Hypothalamus (tissue), 51 donors: Measurements from ENCODE around the gene KIF7.
"Not testable (repeated sequence)": the region's sequence is repeated elsewhere in the genome, so short reads cannot be mapped to it uniquely, and the experiment has no call there.

Source experiments
- DNase-seq, 51 donors: peaks; one replicate each; lab custom pipeline; 2025; lab: John Stamatoyannopoulos, UW

Gene KIF7, protein sequence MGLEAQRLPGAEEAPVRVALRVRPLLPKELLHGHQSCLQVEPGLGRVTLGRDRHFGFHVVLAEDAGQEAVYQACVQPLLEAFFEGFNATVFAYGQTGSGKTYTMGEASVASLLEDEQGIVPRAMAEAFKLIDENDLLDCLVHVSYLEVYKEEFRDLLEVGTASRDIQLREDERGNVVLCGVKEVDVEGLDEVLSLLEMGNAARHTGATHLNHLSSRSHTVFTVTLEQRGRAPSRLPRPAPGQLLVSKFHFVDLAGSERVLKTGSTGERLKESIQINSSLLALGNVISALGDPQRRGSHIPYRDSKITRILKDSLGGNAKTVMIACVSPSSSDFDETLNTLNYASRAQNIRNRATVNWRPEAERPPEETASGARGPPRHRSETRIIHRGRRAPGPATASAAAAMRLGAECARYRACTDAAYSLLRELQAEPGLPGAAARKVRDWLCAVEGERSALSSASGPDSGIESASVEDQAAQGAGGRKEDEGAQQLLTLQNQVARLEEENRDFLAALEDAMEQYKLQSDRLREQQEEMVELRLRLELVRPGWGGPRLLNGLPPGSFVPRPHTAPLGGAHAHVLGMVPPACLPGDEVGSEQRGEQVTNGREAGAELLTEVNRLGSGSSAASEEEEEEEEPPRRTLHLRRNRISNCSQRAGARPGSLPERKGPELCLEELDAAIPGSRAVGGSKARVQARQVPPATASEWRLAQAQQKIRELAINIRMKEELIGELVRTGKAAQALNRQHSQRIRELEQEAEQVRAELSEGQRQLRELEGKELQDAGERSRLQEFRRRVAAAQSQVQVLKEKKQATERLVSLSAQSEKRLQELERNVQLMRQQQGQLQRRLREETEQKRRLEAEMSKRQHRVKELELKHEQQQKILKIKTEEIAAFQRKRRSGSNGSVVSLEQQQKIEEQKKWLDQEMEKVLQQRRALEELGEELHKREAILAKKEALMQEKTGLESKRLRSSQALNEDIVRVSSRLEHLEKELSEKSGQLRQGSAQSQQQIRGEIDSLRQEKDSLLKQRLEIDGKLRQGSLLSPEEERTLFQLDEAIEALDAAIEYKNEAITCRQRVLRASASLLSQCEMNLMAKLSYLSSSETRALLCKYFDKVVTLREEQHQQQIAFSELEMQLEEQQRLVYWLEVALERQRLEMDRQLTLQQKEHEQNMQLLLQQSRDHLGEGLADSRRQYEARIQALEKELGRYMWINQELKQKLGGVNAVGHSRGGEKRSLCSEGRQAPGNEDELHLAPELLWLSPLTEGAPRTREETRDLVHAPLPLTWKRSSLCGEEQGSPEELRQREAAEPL (N-terminal part only)

DNA sequence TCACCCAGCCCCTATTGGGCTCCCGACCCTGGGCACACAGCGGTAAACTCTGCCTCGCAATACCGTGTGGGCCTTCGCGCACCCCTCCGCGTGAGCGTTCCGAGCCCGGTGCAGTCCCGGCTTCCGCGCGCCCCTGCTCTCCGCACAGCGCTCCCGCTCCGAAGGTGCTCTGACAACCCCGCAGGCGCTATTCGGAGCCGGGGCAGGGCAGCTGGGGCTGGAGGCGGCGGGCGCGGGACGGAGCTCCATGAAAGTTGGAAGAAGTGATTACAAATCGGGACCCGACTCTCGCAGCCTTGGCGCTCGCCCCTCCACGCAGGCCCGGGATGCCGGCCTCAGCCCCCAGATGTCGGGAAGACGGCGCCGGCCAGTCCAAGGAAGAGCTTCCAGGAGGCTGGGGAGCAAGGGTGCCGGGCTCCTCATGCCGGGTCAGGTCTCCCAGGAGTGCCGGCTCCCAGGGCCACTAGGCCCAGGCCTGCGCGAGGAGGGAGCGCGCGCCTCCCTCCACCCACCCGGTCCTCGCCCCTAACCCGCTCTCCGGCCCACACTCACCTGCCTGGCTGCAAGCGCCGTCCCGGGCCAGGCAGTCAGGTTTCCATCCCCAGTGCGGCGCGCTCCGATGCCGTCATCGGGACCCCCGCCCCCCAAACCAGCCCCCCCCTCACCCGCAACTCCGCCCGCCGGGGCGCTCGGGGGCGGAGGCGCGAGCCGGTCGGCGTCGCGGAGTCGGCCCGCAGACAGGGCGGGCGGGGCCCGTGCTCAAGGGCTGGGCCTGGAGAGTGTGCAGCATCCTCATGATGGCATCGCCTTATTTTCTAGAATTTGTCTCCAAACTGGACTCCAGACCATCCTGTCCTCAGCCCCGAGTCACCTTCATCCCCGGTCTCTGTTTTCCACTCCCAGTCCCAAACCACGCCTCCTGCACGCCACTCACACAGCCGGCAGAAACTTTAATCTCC, at the start of gene KIF7:
TSS of gene KIF7 (minus strand) at position 621 of the 959 bp plus-strand sequence. CDS start 2,537 bp downstream, outside the sequence.
- DNase-seq, result peak in 16 of 51 donors; percentile 5 to 44 (median 25)

DNA sequence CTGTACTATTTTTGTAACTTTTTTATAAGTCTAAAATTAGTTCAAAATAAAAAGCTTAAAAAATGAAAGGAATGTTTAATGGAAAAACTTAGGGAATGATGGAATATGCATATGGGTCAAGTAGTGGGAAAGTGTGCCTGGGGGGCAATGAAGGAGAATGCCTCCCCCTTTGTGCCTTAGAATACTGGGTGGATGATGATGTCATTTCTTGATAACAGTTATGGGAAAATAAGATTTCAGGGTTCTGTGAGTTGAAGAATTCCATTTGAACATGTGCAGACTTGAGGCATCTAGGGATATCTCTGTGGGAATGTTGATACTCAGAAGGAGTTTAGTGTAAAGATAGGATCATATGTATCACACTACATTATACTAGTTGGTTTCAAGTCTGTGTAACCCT, 49.1 kb upstream of the KIF7 start:
- DNase-seq, result no peak

DNA sequence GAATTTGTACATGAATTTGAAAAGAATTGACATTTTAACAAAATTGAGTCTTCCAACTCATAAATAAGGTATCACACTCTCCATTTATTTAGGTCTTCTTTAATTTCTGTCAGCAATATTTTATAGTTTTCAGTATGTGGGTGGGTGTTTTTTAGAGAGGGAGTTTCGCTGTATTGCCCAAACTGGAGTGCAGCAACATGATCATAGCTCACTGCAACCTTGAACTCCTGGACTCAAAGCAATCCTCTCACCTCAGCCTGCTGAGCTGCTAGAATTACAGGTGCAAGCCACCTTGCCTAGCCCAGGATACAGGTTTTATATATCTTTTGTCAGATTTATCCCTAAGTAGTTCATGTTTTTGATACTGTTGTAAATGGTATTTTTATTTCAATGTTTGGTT, 39.9 kb upstream of the KIF7 start:
- no peak for DNase-seq

- DNase-seq, result no peak
These were observed 38.4 kb upstream of the KIF7 start for GRCh38 chr15:89693696-89694095.

- DNase-seq, result no peak
These were observed 37.8 kb upstream of the KIF7 start for GRCh38 chr15:89693091-89693490.

DNA sequence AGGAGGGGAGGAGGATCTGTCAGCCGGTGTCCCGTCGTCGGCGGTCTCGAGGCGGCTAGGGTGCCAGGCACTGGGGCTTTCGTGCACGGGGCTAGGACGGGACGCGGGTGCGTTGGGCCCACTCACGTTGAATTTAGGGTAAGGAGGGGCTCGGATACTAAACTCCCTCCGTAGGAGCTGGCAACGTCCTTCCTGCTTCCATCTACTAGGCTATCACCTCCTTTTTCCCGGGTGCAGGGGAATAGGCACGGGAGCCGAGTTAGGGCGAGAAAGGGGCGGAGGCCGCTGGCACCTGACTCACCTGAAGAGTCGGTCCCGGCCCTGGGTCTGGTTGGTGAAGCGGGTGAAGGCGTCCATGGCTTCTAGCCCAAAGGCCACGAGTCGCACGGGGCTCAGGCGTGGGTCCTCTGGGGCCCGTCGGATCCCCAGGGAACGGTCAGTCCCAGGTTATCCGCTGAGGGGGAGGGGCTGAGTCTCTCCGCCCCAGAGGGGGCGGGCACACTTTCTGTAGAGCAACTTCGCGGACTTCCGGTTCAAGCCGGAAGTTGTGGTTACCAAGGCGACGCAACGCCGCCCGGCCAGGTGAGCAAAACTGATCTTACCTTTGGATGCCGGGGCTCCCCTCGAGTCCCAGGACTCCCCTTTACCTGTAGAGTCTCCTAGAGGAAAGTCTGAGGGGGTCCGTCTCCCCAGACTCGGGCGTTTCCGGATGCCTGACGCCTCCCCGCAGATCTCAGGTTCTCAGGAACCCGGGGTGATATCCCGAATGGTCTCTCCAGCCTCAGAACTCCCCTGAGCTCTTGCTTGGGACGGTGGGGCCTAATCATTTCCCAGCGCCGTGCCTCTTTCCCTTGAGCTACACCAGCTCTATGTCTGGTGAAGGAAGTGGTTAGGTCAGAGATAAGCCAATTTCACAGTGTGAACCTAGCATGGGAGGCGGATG, 35.3 kb upstream of the KIF7 start, which contains the start of the genes PEX11A and WDR93:
TSS of gene PEX11A (minus strand) at position 479 of the 943 bp plus-strand sequence. CDS start at position 357, 122 bp downstream.
TSS of gene WDR93 (plus strand) at position 536 of the 943 bp plus-strand sequence. CDS start 10,936 bp downstream, outside the sequence.
- DNase-seq, result peak in 39 of 51 donors; percentile 19 to 69 (median 45)

GRCh38 chr15:89689930-89690275, 34.6 kb upstream of the KIF7 start:
- not testable (repeated sequence) for DNase-seq

- no peak for DNase-seq
These were observed 31.3 kb upstream of the KIF7 start for GRCh38 chr15:89686522-89686921.

- no peak for DNase-seq
These were observed 30.7 kb upstream of the KIF7 start for GRCh38 chr15:89685995-89686394.

DNA sequence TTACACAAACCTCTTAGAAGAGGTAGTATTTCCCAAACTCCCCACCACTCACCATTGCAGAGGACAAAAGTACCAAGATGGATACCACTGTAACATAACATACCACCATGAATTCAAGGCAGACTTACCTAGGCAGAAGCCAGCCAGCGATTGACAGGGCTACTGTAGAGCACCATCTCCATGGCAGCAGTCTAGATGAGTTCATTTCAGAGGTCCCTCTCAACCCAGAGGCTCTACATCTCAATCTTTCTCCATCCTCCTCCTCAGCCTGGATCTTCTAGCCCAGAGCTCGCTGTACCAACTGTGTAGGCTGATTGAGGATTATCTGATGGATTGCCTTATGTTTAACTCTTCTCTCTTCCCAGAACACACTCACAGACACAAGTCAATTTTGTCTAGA, 25.9 kb upstream of the KIF7 start:
- DNase-seq, result no peak

- DNase-seq, result peak in 22 of 51 donors; percentile 6 to 69 (median 45)
These were observed 25.1 kb upstream of the KIF7 start for GRCh38 chr15:89680282-89680873.

- DNase-seq, result peak in 8 of 51 donors; percentile 9 to 52 (median 21)
These were observed 23.9 kb upstream of the KIF7 start, which contains the start of gene PLIN1 for GRCh38 chr15:89679212-89679611. TSS of gene PLIN1 (minus strand) at chr15:89679367. CDS start at chr15:89677489, 1,878 bp downstream.

GRCh38 chr15:89677381-89677780, 22.1 kb upstream of the KIF7 start:
- DNase-seq, result no peak

DNA sequence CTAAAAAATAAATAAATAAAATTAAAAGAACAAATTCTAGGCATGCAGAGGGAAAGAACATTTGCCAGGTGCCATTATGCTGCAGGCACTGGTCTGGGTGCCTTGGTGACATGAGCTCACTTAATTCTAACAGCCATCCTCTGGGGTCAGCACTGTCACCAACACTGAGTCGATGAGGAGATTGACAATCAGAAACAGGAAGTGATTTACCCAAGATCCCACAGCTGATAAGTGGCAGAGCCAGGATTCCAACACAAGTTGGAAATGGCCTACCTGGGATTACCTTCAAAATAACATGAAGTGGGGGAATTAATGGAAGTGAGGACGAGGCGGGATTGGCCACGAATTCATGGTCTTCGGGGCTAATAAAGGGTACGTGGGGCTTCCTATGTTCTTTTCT, 20.3 kb upstream of the KIF7 start:
- no peak for DNase-seq

- DNase-seq, result no peak
These were observed 19.3 kb upstream of the KIF7 start for GRCh38 chr15:89674526-89674925.

GRCh38 chr15:89673165-89673512, 17.9 kb upstream of the KIF7 start:
- DNase-seq, result no peak
